Bronchial epithelial cell (primary cell): ENCODE data around the gene HTRA1. TPM values are rescaled to one million over a fixed set of nuclear protein-coding genes. Genes with fewer than 3 reads are reported as not detected.

ENCODE experiments used
- DNase-seq: peaks from one replicate; pipeline ENCODE4 v3.0.0-alpha.2; 2010; ENCODE audit warnings: low read depth
- FAIRE-seq: peaks from 2 replicates; lab custom pipeline; 2011; peaks lifted over from hg19 to GRCh38; lab: Jason Lieb, UNC
- H3K27me3 ChIP-seq: 2 replicates; pipeline ENCODE4 v1.5.1; 2011; ENCODE audit warnings: low read length; ENCODE audit not compliant: control insufficient read depth, insufficient read depth
- H3K36me3 ChIP-seq: 2 replicates; pipeline ENCODE4 v1.5.1; 2011; ENCODE audit warnings: low read length; ENCODE audit not compliant: control insufficient read depth, insufficient read depth
- H3K4me3 ChIP-seq: 2 replicates; pipeline ENCODE4 v1.5.1; 2011; ENCODE audit warnings: mild to moderate bottlenecking, low read depth, low read length, control low read depth
- total RNA-seq: library from RNA; depleted of rRNA; stranded (reverse); fragments of >200 nt; gene quantifications from 2 replicates; pipeline ENCODE4 v1.2.1, GENCODE V29; 2014
- TF ChIP-seq, protein P1 (sequence below): IDR thresholded peaks from 2 replicates; pipeline ENCODE4 v1.5.1; 2011; ENCODE audit warnings: mild to moderate bottlenecking, moderate library complexity, low read length, control low read depth, inconsistent platforms; ENCODE audit not compliant: insufficient read depth, severe bottlenecking

Gene HTRA1
- total RNA-seq, 1 donor from 2014 or later: 80.3 TPM

DNA sequence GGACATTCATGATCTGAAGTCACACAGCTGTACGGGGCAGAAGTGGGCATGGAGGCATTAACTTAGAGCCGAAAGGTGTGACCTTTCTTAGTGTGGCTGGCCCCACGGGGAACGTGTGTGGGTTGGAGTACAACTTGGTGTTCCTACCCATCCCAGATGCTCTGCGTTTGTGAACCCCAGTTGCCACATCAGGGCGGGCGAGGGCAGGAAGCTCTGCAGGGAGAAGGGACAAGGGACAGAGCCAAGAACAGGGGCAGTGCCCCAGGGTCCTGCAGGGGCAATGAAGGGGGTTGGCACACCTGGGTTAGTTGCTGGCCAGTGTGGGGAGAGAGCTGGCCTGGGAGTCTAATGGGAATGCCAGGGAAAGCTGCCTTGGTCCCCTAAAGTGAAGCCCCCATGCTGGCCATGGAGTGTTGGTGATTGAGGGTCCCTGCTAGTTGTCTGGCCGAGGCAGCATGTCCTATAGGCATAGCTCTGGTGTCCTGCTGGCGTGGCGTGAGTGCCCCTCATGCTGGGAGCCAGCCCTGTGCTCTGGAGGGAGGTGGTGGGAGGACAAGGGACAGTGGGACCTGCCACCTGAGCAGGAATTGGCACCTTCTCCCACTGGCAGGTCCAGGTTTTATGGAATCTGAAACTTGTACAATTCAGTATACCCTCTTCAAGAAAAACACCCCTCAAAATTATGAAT lies 18.9 kb downstream of the HTRA1 start:
- TF ChIP-seq, protein P1, sequence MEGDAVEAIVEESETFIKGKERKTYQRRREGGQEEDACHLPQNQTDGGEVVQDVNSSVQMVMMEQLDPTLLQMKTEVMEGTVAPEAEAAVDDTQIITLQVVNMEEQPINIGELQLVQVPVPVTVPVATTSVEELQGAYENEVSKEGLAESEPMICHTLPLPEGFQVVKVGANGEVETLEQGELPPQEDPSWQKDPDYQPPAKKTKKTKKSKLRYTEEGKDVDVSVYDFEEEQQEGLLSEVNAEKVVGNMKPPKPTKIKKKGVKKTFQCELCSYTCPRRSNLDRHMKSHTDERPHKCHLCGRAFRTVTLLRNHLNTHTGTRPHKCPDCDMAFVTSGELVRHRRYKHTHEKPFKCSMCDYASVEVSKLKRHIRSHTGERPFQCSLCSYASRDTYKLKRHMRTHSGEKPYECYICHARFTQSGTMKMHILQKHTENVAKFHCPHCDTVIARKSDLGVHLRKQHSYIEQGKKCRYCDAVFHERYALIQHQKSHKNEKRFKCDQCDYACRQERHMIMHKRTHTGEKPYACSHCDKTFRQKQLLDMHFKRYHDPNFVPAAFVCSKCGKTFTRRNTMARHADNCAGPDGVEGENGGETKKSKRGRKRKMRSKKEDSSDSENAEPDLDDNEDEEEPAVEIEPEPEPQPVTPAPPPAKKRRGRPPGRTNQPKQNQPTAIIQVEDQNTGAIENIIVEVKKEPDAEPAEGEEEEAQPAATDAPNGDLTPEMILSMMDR: no peak
- Histone ChIP-seq H3K27me3 (no peaks in the 10 kb centered on the region), H3K36me3 (peaks cover 3% of the 10 kb centered on the region), H3K4me3 (no peak overlapping the region)
- DNase-seq (no peak), FAIRE-seq (peak; percentile 72)

DNA sequence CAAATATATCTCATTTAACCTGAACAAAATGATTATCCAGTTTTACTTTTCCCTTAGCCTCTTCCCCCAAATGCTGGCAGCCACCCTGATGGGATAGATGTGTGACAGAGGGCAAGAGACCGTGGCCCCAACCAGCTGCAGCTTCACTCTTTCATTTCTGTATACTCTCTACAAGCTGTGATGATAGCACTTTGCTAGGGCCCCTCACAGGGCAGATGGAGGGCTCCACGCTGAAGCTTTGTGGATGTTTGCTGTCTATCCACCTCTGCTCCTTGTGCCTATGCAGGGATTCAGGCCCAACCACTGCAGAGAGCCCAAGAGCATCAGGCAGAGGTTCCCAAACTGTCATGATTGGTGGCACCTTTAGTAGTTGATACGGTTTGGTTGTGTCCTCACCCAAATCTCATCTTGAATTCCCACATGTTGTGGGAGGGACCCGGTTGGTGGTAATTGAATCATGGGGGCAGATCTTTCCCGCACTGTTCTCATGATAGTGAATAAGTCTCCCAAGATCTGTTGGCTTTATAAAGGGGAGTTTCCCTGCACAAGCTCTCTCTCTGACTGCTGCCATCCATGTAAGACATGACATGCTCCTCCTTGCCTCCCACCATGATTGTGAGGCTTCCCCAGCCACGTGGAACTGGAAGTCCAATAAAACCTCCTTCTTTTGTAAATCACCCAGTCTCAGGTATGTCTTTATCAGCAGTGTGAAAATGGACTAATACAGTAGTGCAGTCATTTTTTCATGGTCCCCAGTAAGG lies 20.1 kb downstream of the HTRA1 start:
- Histone ChIP-seq H3K4me3 (no peak overlapping the region), H3K27me3 (no peaks in the 10 kb centered on the region), H3K36me3 (peaks cover 6% of the 10 kb centered on the region)
- FAIRE-seq (peak; percentile 92), DNase-seq (no peak)
- TF ChIP-seq, protein P1: no peak

DNA sequence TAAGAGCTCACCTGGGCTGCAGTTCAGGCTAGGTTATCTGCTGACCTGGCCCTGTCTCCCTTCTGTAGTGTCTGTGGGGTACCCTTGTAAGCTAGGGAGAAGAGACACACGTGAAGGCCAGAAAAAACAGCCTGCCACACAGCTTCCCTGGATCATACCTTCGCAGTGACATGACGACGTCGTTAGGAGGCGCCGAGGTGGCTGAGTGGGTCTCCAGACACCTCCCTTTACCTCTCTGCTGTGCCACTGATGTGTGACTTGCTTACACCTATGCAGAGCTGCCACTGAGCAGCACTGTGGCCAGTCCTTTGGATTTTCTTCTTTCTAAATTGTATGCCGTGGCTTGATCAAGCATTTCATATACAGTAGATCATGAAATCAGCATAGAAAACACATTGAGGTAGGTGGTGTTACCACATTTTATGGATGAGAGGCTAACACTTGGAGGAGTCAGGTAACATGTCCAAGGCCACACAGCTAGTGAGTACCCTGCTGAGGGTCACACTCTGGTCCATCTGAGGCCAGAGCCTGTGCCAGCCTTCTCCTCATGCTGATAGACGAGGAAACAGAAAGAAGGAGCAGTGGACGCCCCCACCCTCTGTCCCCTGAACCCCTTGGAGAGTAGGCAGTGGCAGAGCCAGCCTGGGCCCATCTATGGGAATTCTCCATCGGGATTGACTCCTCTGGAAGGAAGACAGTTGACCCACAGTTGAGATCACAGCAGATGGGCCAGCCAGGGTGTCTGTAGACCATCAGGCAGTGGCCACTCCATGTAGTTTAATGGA lies 23.1 kb downstream of the HTRA1 start:
- H3K4me3 ChIP-seq: no peak overlapping the region
- TF ChIP-seq, protein P1: no peak
- no peaks in the 10 kb centered on the region for H3K27me3 ChIP-seq
- peaks cover 8% of the 10 kb centered on the region for H3K36me3 ChIP-seq
- FAIRE-seq (peak; percentile 92), DNase-seq (no peak)

DNA sequence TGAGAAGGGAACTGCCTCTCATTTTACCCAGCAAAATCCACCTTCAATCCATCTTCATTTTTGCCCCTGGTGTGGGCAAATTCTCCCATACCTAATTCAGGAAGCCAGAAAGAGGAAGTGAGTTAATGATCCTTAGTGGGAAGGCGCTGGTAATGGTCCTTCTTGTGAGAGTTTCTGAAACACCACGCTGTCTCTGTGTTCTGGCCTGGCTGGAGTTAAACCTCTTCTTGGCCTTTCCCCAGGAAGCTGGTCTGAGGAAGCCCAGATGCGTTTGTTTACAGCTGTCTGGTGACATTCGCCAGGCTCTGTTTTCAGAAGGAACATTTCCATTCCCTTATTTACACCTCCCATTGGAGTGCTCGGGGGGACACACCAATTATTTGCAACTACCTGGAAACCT lies 24.3 kb downstream of the HTRA1 start:
- TF ChIP-seq, protein P1: no peak
- H3K4me3 ChIP-seq: no peak overlapping the region
- H3K27me3 ChIP-seq: no peaks in the 10 kb centered on the region
- peaks cover 8% of the 10 kb centered on the region for H3K36me3 ChIP-seq
- FAIRE-seq (no peak), DNase-seq (no peak)

DNA sequence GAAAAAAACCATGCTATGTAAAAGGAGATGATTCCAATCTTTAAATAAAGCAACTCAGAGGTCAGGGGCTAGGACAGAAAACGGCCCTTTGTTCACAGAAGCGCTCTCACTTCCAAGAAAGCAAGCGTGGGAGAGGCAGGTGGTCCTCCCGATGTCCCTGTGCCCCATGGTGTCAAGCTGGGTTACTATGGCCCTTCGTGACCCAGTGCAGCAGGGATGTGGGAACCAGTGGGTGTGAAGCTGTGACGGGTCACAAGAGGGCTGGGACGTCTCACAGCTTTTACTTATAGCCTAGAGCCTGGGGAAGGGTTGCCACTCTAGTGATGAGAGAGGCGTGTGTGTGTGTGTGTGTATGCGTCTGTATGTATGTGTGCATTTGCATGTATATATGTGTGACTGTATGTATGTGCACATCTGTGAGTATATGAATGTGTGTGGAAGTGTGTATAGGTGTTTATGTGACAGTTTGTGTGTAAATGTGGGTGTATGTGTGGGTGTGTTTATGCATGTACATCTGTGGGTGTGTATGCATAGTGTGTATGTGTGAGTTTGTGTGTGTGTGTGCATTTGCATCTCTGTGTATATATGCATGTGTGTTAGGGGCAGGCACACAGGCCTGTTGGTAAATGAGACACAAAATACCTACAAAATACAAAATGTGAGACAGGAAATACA lies 25.2 kb downstream of the HTRA1 start:
- no peaks in the 10 kb centered on the region for H3K27me3 ChIP-seq
- no peak for FAIRE-seq
- peaks cover 8% of the 10 kb centered on the region for H3K36me3 ChIP-seq
- no peak for DNase-seq
- TF ChIP-seq, protein P1: no peak
- no peak overlapping the region for H3K4me3 ChIP-seq
